ENCODE measurements around the gene LRCH4.
A peak's percentile ranks its signal among the peaks of the same experiment; 100 is the strongest.
"Not testable (repeated sequence)": the region's sequence is repeated elsewhere in the genome, so short reads cannot be mapped to it uniquely, and the experiment has no call there.

LRCH4 gene

DNA sequence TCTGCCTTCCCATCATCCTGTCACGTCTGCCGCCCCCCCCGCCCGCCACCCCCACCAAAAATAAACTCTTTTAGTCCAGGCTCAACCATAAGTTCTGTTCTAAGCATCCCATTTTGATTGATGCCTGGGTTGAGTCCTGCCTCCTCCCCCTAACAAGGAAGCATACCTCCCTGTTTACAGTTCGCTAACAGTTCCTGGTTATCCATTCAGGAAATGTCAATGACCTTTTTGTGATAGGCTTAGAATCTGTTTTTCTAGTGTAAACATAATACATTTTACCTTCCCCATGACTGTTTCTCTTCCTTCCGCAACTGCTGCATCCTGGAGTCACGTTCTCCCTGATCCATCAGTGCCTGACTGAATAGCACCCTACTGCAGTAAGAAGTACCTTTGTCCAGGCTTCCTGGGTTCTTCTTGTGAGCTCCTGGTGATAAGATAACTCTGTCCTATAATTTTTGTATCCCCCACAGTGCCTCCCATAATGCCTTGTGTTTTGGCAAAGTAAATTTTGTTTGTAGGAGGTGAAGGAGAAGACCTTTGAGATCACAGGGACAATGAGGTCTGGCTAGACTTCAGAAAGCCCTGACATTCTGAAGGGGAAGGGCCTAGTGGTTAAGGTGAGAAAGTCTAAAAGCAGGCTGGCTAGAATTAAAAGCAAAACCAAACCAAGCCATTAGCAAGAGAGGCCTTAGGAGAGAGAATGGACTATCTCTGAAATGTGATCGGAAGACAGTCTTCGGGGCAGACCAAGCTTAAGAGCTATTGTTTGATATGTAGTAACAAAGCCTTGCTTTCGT lies 39.6 kb downstream of the LRCH4 start:
- no peak for DNase-seq (ENCODE audit: low read depth in 2 of 3, low spot score in 1 of 3)

DNA sequence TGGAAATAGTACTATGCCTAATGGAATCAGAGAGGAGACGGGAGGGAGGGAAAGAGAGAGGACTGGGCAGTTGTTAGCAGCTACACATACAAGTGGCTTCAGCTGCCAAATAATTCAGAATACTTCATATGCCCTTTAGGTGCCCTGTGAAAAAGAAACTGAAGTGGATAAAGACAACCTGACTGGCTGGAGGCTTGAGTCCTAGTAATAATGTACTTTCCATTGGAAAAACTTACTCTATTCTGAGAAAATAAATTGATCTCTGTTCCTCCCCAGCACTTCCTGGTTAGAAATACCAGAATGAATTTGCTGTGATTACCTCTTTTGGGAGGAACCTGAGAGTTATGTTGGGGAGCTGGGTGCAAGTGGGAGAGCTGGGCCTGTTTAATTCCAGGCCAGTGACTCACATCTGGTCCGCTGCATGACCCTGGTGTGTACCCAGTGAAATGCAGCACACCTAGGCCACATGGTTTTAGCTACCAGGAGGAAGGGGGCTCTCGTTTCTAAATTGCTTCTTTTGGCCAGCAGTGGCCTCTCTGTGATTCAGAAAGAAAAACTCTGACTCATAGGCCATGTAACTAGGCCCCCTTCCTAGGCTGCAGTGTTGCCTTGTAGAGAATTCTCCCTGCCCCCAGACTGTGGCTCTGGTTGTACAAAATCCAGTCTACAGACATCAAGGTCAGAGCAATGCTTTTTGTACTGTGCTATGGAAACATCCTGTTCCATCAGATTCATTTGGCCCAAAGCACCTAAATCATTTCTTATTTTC lies 40.4 kb downstream of the LRCH4 start:
- peak; percentile 57 to 68 (median 64) for DNase-seq (ENCODE audit: low read depth in 2 of 3, low spot score in 1 of 3)

DNA sequence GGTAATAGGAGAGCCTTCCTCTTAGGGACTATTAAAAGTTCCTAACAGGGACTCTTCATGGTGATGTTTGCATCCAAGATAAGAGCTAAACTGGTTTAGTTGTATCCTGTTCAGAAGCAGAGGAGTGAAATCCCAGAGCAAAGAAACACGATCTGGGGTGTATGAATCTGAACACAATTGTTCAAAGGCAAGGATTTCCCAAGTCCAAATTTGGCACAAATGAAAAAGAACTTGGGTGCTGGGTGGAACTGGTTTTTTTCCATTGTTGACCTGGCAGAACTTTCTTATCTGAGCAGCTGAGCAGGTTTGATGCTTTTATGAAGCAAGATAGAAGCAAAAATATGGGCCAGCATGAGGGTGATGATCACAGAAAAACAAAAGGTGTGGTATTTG lies 41.0 kb downstream of the LRCH4 start:
- DNase-seq (ENCODE audit: low read depth in 2 of 3, low spot score in 1 of 3): no peak

DNA sequence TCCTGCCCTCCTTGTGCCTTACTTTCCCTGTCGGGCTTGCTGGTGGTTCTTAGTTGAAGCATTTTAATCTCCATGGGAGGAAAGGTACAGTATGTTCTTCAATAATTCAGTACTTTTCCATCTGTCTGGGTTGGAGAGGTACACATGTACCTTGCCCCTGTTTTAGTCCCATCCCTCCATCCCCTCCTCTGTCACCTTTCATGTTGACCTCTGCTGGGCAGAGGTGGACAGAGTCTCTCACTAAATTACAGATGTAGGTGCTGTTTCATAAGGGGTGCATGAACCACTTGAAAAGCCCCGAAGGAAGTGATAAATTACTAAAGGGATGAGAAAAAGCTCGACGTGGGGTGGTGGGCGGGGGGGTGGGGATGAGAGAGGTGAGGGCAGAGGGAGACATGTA lies 41.5 kb downstream of the LRCH4 start:
- no peak for DNase-seq (ENCODE audit: low read depth in 2 of 3, low spot score in 1 of 3)

DNA sequence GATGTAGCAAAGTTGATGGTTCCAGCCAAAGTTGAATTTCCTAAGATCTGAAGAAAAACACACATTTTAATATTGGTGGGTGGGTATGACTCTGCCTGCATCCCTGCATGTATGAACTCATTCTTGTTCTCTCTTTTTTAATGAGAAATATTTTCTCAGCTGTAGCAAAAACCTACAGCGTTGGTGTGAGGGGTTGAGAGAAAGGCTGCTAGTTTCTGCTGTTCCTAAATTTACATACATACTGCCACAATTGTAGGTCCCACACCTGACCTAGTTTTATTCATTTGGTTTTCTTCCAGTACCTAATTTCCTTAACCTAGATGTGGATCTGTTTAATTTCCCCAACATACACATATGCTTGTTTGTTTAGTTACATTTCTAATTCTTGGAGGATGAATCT lies 42.3 kb downstream of the LRCH4 start:
- no peak for DNase-seq (ENCODE audit: low read depth in 2 of 3, low spot score in 1 of 3)

- not testable (repeated sequence) for DNase-seq (ENCODE audit: low read depth in 2 of 3, low spot score in 1 of 3)
Measured at GRCh38 chr7:100541309-100541708, 44.6 kb downstream of the LRCH4 start.

DNA sequence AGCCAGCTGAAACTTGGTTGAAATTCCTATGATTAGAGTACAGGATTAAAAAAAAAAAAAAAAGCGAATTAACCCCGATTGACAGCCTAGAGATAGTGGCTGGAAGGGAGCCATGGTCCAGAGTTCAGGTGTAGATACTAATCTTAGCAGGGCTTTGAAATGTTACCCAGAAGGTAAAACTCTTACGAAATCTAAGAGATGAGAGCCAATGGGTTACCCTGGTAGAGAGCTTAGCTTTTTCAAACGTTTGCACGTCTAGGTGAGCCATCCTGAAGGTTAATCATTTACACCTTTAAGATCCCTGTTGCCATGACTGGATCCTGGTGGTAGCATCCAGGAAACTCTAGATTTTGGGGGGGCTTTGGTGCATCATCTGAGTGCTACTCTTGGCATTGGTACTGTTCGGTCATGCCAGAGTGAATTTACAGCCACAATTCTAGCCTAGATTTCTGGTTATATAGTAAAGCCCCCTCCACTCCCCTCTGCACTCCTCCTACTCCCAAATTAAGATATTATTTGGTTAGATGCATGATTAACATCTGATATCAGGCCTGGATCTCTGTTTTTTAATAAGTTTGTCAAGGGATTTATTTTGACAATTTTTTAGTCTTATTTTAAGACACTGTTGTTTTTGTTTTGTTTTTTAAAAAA lies 45.7 kb downstream of the LRCH4 start:
- DNase-seq (ENCODE audit: low read depth in 2 of 3, low spot score in 1 of 3): no peak

DNA sequence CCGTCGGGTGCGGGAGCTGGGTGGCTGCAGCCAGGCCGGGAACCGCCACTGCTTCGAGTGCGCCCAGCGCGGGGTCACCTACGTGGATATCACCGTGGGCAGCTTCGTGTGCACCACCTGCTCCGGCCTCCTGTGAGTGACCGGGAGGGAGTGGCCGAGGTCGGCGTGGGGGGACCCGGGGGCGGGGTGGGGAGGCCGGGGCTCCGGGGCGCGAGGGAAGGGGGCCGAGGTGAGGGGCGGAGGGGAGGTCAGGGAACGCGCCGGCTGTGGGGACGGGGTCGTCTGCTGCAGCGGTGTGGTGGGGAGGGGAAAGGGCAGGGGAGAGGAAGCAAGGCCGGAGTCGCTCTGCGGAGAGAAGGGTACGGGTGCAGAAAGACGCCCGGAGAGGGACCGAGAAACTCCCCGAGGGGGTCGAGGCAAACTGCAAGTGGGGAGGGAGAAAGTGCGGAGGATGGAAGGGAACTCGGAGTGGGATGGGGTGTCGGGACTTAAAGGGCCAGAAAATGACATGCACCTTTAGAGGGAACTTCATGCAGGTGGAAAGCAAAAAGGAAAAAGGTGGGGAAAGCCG lies 46.4 kb downstream of the LRCH4 start:
- no peak for DNase-seq (ENCODE audit: low read depth in 2 of 3, low spot score in 1 of 3)

- peak; percentile 100 for DNase-seq (ENCODE audit: low read depth in 2 of 3, low spot score in 1 of 3)
Measured at GRCh38 chr7:100538654-100539435, 47.1 kb downstream of the LRCH4 start, which contains the start of gene AGFG2. AGFG2 (plus strand) TSS chr7:100539203; CDS start chr7:100539347, 144 bp downstream.

GRCh38 chr7:100538348-100538653 lies 47.6 kb downstream of the LRCH4 start:
- no peak for DNase-seq (ENCODE audit: low read depth in 2 of 3, low spot score in 1 of 3)

GRCh38 chr7:100536695-100537094 lies 49.2 kb downstream of the LRCH4 start:
- DNase-seq (ENCODE audit: low read depth in 2 of 3, low spot score in 1 of 3): not testable (repeated sequence)

DNA sequence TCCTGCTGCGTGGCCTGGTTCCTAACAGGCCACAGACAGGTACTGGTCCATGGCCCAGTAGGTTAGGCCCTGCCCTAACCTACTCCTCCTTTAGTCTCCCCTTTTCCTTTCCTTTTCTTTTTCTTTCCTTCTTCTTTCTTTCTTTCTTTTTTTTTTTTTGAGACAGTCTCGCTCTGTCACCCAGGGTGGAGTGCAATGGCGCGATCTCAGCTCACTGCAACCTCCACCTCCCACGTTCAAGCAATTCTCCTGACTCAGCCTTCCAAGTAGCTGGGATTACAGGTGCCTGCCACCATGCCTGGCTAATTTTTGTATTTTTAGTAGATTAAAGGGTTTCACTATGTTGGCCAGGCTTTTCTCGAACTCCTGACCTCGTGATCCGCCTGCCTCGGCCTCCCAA lies 49.9 kb downstream of the LRCH4 start:
- DNase-seq (ENCODE audit: low read depth in 2 of 3, low spot score in 1 of 3): not testable (repeated sequence)

DNA sequence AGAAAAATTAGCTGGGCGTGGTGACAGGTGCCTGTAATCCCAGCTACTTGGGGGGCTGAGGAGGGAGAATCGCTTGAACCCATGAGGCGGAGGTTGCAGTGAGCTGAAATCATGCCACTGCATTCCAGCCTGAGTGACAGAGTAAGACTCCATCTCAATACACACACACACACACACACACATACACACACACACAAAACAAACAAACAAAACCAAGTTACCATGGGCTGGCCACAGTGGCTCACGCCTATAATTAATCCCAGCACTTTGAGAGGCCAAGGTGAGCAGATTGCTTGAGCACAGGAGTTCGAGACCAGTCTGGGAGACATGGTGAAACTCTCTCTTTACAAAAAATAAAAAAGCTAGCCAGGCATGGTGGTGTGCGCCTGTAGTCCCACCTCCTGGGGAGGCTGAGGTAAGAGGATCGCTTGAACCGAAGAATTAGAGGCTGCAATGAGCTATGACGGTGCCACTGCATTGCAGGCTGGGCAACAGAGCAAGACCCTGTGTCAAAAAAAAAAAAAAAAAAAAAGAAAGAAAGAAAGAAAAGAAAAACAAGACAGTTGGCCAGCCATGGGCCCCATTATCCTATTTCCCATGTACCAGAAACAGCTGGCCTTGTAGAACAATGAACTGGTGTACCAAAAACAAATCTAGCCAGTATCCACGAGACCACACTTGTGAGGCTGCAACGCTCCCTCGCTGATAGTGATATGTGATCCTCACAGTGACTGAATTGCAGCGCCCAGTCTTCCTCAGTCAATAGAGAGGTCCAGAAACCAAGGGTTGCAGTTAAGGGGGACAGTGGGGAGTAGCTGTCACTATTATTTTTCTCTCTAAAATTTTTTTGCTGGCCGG lies 53.5 kb downstream of the LRCH4 start:
- DNase-seq (ENCODE audit: low read depth in 2 of 3, low spot score in 1 of 3): no peak

DNA sequence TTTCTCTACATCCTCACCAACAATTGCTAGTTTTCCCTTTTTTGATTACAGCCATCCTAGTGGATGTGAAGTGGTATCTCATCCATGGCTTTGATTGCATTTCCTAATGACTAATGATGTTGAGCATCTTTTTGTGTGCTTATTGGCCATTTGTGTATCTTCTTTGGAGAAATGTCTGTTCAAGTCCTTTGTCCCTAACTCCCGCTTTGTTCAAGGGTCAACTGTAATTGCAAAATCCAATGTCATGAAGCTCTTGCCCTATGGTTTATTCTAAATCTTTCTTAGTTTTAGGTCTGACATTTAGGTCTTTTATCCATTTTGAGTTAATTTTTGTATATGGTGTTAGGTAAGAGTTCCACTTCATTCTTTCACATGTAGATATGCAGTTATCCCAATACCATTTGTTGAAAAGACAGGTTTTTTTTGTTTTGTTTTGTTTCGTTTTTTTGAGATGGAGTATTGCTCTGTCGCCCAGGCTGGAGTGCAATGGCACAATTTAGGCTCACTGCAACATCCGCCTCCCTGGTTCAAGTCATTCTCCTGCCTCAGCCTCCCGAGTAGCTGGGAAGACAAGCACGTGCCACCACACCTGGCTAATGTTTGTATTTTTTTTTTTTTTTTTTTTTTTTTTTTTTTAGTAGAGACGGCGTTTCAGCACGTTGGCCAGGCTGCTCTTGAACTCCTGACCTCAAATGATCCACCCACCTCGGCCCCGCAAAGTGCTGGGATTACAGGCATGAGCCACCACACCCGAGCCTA lies 57.6 kb downstream of the LRCH4 start:
- not testable (repeated sequence) for DNase-seq (ENCODE audit: low read depth in 2 of 3, low spot score in 1 of 3)
